ENCODE data around the gene TANK.
"Not testable (repeated sequence)": the region's sequence is repeated elsewhere in the genome, so short reads cannot be mapped to it uniquely, and the experiment has no call there.

Gene TANK

GRCh38 chr2:161123531-161124030 lies 36.6 kb upstream of the TANK start:
- Histone ChIP-seq H3K9me3 (ENCODE audit: control insufficient read depth, insufficient read depth, low read length) (no peaks in the 10 kb centered on the region), H3K4me1 (ENCODE audit: insufficient read depth, low read length) (peaks cover 36% of the 10 kb centered on the region), H3K36me3 (ENCODE audit: insufficient read depth, low read length) (no peaks in the 10 kb centered on the region), H3K9ac (ENCODE audit: low read depth, low read length) (no peak overlapping the region)

GRCh38 chr2:161124201-161124600 lies 36.0 kb upstream of the TANK start:
- no peaks in the 10 kb centered on the region for H3K9me3 ChIP-seq (ENCODE audit: control insufficient read depth, insufficient read depth, low read length)
- no peaks in the 10 kb centered on the region for H3K36me3 ChIP-seq (ENCODE audit: insufficient read depth, low read length)
- H3K4me1 ChIP-seq (ENCODE audit: insufficient read depth, low read length): peaks cover 36% of the 10 kb centered on the region
- no peak overlapping the region for H3K9ac ChIP-seq (ENCODE audit: low read depth, low read length)

- Histone ChIP-seq H3K4me1 (ENCODE audit: insufficient read depth, low read length) (peaks cover 5% of the 10 kb centered on the region), H3K9me3 (ENCODE audit: control insufficient read depth, insufficient read depth, low read length) (no peaks in the 10 kb centered on the region), H3K9ac (ENCODE audit: low read depth, low read length) (no peak overlapping the region), H3K36me3 (ENCODE audit: insufficient read depth, low read length) (no peaks in the 10 kb centered on the region)
These were observed 31.3 kb upstream of the TANK start for GRCh38 chr2:161128885-161129284.

DNA sequence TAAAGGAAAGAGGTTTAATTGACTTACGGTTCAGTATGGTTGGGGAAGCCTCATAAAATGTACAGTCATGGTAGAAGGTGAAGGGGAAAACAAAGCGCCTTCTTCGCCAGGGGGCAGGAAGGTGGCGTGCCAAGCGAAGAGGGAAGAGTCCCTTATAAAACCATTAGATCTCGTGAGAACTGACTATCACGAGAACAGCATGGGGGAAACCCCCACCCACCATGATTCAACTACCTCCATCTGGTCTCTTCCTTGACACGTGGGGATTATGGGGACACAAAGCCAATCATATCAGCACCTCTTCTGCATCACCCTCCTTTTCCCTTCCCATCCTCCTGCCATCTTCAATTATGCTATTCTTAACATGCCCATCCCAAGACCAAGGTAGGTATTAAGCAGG lies 29.9 kb upstream of the TANK start:
- peaks cover 3% of the 10 kb centered on the region for H3K4me1 ChIP-seq (ENCODE audit: insufficient read depth, low read length)
- no peak overlapping the region for H3K9ac ChIP-seq (ENCODE audit: low read depth, low read length)
- no peaks in the 10 kb centered on the region for H3K36me3 ChIP-seq (ENCODE audit: insufficient read depth, low read length)
- no peaks in the 10 kb centered on the region for H3K9me3 ChIP-seq (ENCODE audit: control insufficient read depth, insufficient read depth, low read length)

- Histone ChIP-seq H3K36me3 (ENCODE audit: insufficient read depth, low read length) (no peaks in the 10 kb centered on the region), H3K4me1 (ENCODE audit: insufficient read depth, low read length) (peaks cover 12% of the 10 kb centered on the region), H3K9ac (ENCODE audit: low read depth, low read length) (no peak overlapping the region), H3K9me3 (ENCODE audit: control insufficient read depth, insufficient read depth, low read length) (no peaks in the 10 kb centered on the region)
These were observed 29.1 kb upstream of the TANK start for GRCh38 chr2:161131074-161131680.

DNA sequence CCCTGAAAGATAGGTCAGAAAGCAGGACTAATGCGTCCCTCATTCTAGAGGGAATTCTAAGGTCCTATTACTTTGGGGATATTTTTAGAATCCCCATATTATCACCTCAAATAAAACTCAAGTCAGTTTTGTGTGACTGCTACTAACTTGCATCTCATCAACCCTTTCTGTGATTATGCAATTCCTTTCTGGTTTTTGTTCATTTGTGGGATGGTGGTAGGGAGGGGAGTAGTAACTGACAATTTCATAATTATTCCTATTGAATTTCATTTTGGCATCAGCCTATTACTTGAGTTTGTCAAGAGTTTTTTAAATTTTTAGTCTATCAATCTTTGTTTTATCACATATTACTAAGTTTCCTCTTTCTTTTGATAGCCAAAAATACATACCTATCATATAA lies 28.4 kb upstream of the TANK start:
- Histone ChIP-seq H3K9ac (ENCODE audit: low read depth, low read length) (no peak overlapping the region), H3K9me3 (ENCODE audit: control insufficient read depth, insufficient read depth, low read length) (no peaks in the 10 kb centered on the region), H3K36me3 (ENCODE audit: insufficient read depth, low read length) (no peaks in the 10 kb centered on the region), H3K4me1 (ENCODE audit: insufficient read depth, low read length) (peaks cover 17% of the 10 kb centered on the region)

- H3K9me3 ChIP-seq (ENCODE audit: control insufficient read depth, insufficient read depth, low read length); H3K36me3 ChIP-seq (ENCODE audit: insufficient read depth, low read length); H3K9ac ChIP-seq (ENCODE audit: low read depth, low read length): not testable (repeated sequence)
- H3K4me1 ChIP-seq (ENCODE audit: insufficient read depth, low read length): peaks cover 17% of the 10 kb centered on the region
These were observed 27.8 kb upstream of the TANK start for GRCh38 chr2:161132384-161132783.

DNA sequence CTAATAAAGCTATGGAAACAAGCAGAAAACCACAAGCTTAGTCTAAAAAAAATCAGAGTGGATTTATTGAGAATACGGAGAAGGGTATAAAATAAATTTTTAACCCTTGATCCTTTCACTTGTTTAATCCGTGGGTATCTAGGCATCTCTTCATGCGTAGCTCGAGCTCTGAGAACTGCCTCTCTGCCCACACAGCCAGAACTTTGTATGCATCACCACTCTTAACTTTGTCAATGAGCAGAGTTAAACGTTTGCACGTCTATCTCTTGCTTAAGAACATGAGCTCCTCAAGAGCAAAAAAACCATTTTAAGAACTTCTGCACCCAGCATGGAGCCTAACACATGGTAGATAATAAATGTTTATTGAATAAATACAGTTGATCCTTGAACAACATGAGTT lies 26.9 kb upstream of the TANK start:
- peaks cover 17% of the 10 kb centered on the region for H3K4me1 ChIP-seq (ENCODE audit: insufficient read depth, low read length)
- no peak overlapping the region for H3K9ac ChIP-seq (ENCODE audit: low read depth, low read length)
- H3K9me3 ChIP-seq (ENCODE audit: control insufficient read depth, insufficient read depth, low read length): no peaks in the 10 kb centered on the region
- no peaks in the 10 kb centered on the region for H3K36me3 ChIP-seq (ENCODE audit: insufficient read depth, low read length)

GRCh38 chr2:161134547-161135518 lies 25.4 kb upstream of the TANK start:
- Histone ChIP-seq H3K9me3 (ENCODE audit: control insufficient read depth, insufficient read depth, low read length) (no peaks in the 10 kb centered on the region), H3K9ac (ENCODE audit: low read depth, low read length) (no peak overlapping the region), H3K4me1 (ENCODE audit: insufficient read depth, low read length) (peaks cover 17% of the 10 kb centered on the region), H3K36me3 (ENCODE audit: insufficient read depth, low read length) (no peaks in the 10 kb centered on the region)

DNA sequence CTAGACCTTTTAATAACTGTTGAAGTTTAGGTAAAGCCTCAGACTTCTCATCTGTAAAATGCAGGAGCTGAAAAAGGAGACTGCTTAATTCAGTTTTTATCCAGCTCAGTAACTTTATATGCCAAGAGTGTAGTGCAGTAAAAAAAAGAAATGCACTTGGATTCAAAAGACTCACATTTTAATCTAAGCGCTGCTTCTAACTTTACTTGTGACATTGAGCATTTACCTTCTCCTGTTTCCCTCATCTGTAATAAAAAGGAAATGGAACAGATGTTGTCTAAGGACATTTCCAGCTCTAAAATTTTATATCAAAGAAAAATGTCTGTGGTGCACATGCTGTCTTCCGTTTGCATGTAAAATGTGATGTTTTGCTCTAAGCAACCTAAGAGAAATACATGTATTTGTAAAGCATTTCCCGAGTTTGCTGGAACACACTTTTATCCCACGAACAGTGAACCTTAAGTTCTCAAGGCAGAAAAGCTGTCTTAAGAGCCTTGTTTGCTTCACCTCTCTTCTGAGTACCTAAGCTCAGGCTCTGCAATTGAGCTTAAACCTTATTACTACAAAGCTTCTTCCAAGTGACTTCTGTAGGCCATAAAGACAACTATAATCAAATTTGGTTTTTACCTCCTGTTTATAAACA lies 24.2 kb upstream of the TANK start:
- Histone ChIP-seq H3K36me3 (ENCODE audit: insufficient read depth, low read length) (no peaks in the 10 kb centered on the region), H3K9ac (ENCODE audit: low read depth, low read length) (no peak overlapping the region), H3K9me3 (ENCODE audit: control insufficient read depth, insufficient read depth, low read length) (no peaks in the 10 kb centered on the region), H3K4me1 (ENCODE audit: insufficient read depth, low read length) (peaks cover 17% of the 10 kb centered on the region)

DNA sequence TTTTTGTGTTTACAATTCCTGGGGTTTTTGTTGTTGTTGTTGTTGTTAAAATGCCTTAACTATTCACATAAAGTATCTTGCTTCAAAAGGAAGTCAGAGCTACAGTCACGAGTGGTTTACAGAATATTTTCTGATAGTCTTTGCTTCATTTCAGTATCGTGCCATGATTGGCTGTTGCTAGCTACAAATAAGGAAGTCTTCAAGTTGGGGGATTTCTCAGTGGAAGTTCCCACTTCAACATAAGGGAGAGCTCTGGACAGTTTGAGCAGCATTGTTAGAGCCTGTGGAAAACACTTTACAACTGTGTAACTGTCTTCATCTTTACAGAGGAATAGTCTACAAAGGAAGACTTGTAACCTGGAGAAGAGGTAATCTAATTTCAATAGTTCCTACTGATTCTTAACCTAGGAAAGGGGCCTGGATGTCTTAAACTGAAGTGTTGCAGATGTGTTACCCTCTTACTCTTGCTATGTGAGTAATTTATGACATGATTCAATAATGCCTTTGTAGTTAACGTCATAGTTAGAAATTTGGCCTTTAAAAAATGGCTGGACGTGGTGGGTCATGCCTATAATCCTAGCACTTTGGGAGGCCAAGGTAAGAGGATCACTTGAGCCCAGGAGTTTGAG lies 23.4 kb upstream of the TANK start:
- Histone ChIP-seq H3K9me3 (ENCODE audit: control insufficient read depth, insufficient read depth, low read length) (no peaks in the 10 kb centered on the region), H3K9ac (ENCODE audit: low read depth, low read length) (no peak overlapping the region), H3K4me1 (ENCODE audit: insufficient read depth, low read length) (peaks cover 17% of the 10 kb centered on the region)

GRCh38 chr2:161138429-161138828 lies 21.8 kb upstream of the TANK start:
- Histone ChIP-seq H3K4me1 (ENCODE audit: insufficient read depth, low read length) (peaks cover 17% of the 10 kb centered on the region), H3K36me3 (ENCODE audit: insufficient read depth, low read length) (no peaks in the 10 kb centered on the region), H3K9me3 (ENCODE audit: control insufficient read depth, insufficient read depth, low read length) (no peaks in the 10 kb centered on the region), H3K9ac (ENCODE audit: low read depth, low read length) (no peak overlapping the region)

More for the DNA sequence above, 23.4 kb upstream of the TANK start:
- H3K36me3 ChIP-seq (ENCODE audit: insufficient read depth, low read length): no peaks in the 10 kb centered on the region

GRCh38 chr2:161139098-161139987 lies 20.9 kb upstream of the TANK start:
- Histone ChIP-seq H3K9ac (ENCODE audit: low read depth, low read length) (no peak overlapping the region), H3K4me1 (ENCODE audit: insufficient read depth, low read length) (peaks cover 16% of the 10 kb centered on the region), H3K36me3 (ENCODE audit: insufficient read depth, low read length) (no peaks in the 10 kb centered on the region), H3K9me3 (ENCODE audit: control insufficient read depth, insufficient read depth, low read length) (no peaks in the 10 kb centered on the region)
